ENCODE data around the gene BOD1.

BOD1 gene

DNA sequence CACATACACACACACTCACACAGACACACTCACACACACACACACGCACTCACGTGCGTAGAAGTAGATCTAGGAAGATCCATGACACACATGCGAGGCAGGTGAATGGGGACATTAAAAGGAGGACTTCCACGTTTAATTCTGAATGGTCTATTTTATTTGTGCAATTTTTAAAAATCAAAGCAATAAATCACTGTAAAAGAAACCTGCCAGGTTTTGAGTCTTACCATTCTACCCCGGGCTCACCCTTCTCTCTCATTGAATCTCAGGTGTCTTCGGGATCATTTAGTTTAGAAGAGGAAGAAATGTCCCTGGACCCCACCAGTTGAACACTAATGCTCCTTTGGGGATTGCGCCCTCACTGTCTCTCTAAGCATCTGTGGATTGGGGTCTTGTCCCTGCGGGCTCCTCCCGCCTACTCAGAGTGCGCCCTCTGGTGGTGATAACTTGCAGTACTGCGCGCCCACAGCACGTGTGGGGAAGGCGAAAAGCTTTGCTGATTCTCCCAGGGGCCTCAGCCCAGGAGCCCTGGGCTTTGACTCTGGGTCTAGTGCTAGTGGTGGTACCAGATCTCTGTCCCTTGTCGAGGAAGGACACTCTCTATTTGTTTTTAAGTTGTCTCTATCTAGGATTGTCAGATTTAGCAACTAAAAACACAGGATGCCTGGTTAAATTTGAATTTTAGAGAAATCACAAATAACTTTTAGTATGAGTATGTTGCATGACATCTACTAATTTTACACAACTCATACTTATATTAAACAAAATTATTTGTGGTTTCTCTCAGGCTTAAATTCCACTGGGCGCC lies 34.8 kb downstream of the BOD1 start:
- in situ Hi-C loops (cut with MboI; ENCODE audit: low sequenced_read_pairs) = no loop called here

DNA sequence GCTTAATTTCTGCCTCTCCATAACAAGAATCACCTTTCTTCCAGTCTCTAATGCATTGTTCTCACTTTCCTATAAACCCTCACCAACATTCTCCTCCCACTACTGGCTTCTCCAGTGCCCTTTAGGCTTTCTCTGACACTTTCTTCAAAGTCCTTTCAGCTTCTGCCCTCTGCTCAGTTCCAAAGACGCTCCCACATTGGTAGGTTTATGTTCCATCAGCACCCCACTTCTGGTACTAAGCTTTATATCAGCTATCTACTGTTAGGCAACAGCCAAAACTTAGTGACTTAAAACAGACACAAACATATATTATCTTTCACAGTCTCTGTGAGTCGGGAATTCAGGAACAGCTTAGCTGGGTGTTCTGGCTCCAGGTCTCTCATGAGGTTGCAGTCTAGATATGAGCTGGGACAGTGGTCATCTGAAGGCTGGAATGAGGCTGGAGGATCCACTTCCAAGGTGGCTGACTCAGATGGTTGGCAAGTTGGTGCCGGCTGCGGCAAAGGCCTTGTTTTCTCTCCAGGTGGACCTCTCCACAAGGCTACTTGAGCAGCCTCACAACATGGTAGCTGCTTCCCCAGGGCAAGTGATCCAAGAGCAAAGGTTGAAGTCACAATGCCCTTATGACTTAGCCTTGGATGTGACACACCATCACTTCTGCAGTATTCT lies 37.4 kb downstream of the BOD1 start:
- in situ Hi-C loops (cut with MboI; ENCODE audit: low sequenced_read_pairs) = no loop called here

DNA sequence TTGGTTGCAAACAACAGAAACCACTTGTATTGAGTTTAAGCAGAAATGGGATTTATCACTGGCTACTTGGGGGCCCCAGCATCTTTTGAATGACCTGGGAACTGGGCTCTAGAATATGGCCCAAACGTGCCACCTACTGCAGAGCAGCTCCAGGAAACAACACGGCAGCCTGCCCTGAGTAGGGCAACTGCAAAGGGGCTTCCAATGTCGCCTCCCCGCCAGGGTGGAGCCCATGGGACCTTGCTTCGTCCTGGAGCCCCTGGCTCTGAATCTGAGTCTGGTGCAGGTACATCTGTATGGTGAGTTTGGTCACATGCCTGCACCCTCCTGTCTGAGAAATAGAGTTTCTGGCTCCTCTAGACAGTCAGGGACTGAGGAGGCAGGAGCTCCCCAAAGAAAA lies 38.6 kb downstream of the BOD1 start:
- in situ Hi-C loops (cut with MboI; ENCODE audit: low sequenced_read_pairs) = no loop called here

DNA sequence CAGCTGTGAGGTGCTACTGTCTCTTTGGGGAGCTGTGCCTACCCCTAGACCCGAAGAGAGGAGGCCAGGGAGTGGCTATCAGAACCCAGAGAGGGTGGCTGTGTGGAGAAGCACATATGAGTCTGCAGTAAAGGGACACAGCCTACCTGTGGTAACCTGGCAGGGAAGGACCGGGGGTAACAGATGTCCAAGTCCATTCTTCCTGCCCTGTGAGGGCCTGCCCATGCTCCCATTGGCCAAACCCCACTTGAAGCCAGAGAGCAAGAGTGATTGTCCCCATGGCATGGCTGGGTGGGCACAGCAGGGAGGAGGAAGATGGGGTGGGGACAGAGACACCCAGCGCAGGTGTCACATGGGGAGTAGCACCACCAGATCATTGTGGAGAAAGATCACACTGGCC lies 39.3 kb downstream of the BOD1 start:
- in situ Hi-C loops (cut with MboI; ENCODE audit: low sequenced_read_pairs) = no loop called here

GRCh38 chr5:173575985-173576384 lies 40.5 kb downstream of the BOD1 start:
- in situ Hi-C loops (cut with MboI; ENCODE audit: low sequenced_read_pairs) = no loop called here

DNA sequence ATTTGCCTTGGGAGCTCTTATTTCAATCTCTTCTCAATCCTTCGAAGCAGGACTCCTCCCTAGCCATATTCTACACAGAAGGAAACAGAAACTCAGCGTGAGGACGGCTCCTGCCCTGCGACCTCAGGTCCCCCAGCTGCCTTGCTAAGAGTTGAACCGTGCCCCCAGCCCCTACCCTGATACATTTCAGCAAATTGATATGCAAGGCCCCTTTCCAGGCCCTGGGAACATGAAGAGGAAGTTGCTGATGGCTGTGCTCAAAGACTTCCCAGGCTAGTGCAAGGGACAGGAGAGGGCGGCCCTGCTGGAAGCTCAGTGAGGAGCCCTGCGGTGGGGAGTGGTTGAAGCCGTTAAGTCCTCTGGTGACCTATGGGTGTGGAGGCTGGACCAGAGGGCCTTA lies 41.5 kb downstream of the BOD1 start:
- in situ Hi-C loops (cut with MboI; ENCODE audit: low sequenced_read_pairs) = no loop called here

- in situ Hi-C loops (cut with MboI; ENCODE audit: low sequenced_read_pairs) = no loop called here
These were observed 43.1 kb downstream of the BOD1 start for GRCh38 chr5:173573126-173573960.

- in situ Hi-C loops (cut with MboI; ENCODE audit: low sequenced_read_pairs) = no loop called here
These were observed 43.9 kb downstream of the BOD1 start for GRCh38 chr5:173572431-173573125.

GRCh38 chr5:173570321-173571090 lies 45.9 kb downstream of the BOD1 start:
- in situ Hi-C loops (cut with MboI; ENCODE audit: low sequenced_read_pairs) = no loop called here

DNA sequence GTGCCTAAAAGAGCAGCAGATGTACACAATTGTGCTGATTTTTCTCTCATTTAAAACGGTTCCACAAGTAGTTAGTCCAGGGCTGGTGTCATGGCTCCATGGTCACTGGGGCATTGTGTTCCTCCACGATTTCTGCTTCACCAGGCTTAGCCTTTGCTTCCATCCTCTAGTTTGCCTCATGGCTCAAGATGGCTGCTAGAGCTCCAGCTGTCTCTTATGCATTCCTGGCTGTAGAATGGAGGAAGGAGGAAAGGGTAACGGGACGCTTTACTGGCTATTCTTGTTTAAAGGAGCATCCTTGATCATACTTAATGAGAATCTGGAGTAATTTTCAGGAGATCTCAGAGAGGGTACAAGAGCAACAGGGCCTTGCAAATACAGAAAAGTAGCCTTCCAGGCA lies 47.7 kb downstream of the BOD1 start:
- in situ Hi-C loops (cut with MboI; ENCODE audit: low sequenced_read_pairs) = no loop called here

DNA sequence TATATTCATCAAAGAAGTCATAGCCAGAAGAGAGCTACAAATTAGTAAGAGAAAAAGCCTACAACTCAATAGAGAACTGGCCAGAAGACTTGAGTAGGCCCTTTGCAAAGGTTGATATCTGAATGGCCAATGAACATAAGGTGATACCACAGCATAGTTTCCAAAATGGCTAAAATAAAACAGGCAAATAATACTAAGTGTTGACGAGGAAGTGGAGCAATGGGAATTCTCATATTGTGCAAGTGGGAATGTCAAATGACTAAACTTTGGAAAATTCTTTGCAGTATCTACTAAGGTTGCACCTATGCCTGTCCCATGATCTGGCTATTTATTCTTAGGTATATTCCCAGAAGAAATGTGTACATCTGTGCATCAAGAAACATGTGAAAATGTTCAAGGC lies 48.3 kb downstream of the BOD1 start:
- in situ Hi-C loops (cut with MboI; ENCODE audit: low sequenced_read_pairs) = no loop called here

- in situ Hi-C loops (cut with MboI; ENCODE audit: low sequenced_read_pairs) = no loop called here
These were observed 48.9 kb downstream of the BOD1 start for GRCh38 chr5:173567548-173567947.

- in situ Hi-C loops (cut with MboI; ENCODE audit: low sequenced_read_pairs) = no loop called here
These were observed 50.9 kb downstream of the BOD1 start for GRCh38 chr5:173565491-173566072.

GRCh38 chr5:173564106-173564505 lies 52.3 kb downstream of the BOD1 start:
- in situ Hi-C loops (cut with MboI; ENCODE audit: low sequenced_read_pairs) = no loop called here

GRCh38 chr5:173563246-173563645 lies 53.2 kb downstream of the BOD1 start:
- in situ Hi-C loops (cut with MboI; ENCODE audit: low sequenced_read_pairs) = no loop called here

DNA sequence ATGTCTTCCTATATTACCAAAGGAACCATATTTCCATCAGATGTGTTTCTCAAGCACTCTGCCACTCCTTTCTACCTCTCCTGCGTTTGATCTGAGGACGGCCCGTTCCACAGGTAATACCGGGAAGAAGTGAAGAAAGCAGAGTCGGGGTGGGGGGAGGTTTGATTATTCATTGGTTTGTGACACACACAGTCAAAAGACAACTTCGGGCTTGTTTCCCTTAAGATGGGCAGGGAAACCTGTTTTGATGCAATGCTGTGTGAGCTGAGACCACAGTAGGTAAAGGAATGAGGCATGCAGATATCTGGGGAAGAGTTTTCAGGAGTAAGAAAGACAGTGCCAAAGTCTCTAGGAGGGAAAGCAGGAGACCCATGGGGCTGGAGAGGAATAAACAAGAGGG lies 54.0 kb downstream of the BOD1 start:
- in situ Hi-C loops (cut with MboI; ENCODE audit: low sequenced_read_pairs) = no loop called here

Data from HL-60/S4 treated with retinoic acid at 250 ng/mL for 4 days and 3 days (cell line).